Stimulated activated CD4-positive, alpha-beta T cell treated with anti-CD3 and anti-CD28 coated beads, Interleukin-2, amount 100 ng/mL, for 48 hours (primary cell): ENCODE results near the gene PEX14.

Experiments used
- DNase-seq, 2 donors: peaks; one replicate each; pipeline ENCODE4 v3.0.0-alpha.2; 2020

The PEX14 gene

GRCh38 chr1:10655002-10655401 is 180.3 kb downstream of the PEX14 start:
- DNase-seq, result no peak

- no peak for DNase-seq
Measured at GRCh38 chr1:10656431-10656830, 181.7 kb downstream of the PEX14 start.

- DNase-seq, result no peak
Measured at GRCh38 chr1:10657088-10657847, 182.5 kb downstream of the PEX14 start.

GRCh38 chr1:10658396-10659066 is 183.8 kb downstream of the PEX14 start:
- DNase-seq, result no peak

GRCh38 chr1:10659218-10659617 is 184.5 kb downstream of the PEX14 start:
- no peak for DNase-seq

- DNase-seq, result no peak
Measured at GRCh38 chr1:10659646-10660540, 185.1 kb downstream of the PEX14 start.

GRCh38 chr1:10661453-10661852 is 186.7 kb downstream of the PEX14 start:
- DNase-seq, result no peak

GRCh38 chr1:10662090-10662688 is 187.4 kb downstream of the PEX14 start:
- no peak for DNase-seq

- DNase-seq, result no peak
Measured at GRCh38 chr1:10662824-10663677, 188.3 kb downstream of the PEX14 start.

GRCh38 chr1:10663678-10664035 is 188.9 kb downstream of the PEX14 start:
- DNase-seq, result no peak

GRCh38 chr1:10664251-10664650 is 189.5 kb downstream of the PEX14 start:
- DNase-seq, result no peak

- no peak for DNase-seq
Measured at GRCh38 chr1:10665226-10665625, 190.5 kb downstream of the PEX14 start.

GRCh38 chr1:10665930-10666850 is 191.4 kb downstream of the PEX14 start:
- no peak for DNase-seq

- no peak for DNase-seq
Measured at GRCh38 chr1:10667861-10668761, 193.4 kb downstream of the PEX14 start.

GRCh38 chr1:10669570-10669969 is 194.8 kb downstream of the PEX14 start:
- DNase-seq, result no peak

GRCh38 chr1:10670190-10670589 is 195.4 kb downstream of the PEX14 start:
- no peak for DNase-seq

GRCh38 chr1:10671090-10671489 is 196.3 kb downstream of the PEX14 start:
- DNase-seq, result no peak

- no peak for DNase-seq
Measured at GRCh38 chr1:10671622-10672342, 197.0 kb downstream of the PEX14 start.

- DNase-seq, result no peak
Measured at GRCh38 chr1:10672343-10673050, 197.7 kb downstream of the PEX14 start.
